GM10266 (cell line): ENCODE results near the gene ZRANB1.

ENCODE experiments used
- DNase-seq: peaks from one replicate; pipeline ENCODE4 v3.0.0; 2012; ENCODE audit errors: extremely low spot score
- TF ChIP-seq, protein P1 (sequence below): IDR thresholded peaks from 2 replicates; pipeline ENCODE4 v1.5.1; 2012; ENCODE audit warnings: mild to moderate bottlenecking, low read depth; ENCODE audit not compliant: control insufficient read depth, insufficient read depth; ENCODE audit errors: missing control alignments

The ZRANB1 gene

DNA sequence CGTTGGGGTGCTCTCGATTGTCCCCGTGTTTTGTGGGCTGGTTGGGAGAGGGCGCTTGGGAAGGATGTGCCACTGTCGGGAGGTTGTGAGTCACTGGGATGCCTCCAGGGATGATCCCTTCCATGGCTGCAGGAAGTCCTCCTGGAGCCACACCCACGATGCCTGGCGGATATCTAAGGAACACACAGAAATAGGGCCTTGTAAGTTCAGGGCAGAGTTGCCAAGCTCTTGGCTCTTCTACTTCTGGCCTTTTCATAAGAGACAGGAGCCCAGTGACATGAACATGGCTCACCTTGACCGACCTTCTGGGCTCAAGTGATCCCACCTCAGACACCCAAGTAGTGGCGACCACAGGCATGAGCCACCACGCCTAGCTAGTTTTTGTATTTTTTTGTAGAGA lies 47.6 kb downstream of the ZRANB1 start:
- TF ChIP-seq, protein P1, sequence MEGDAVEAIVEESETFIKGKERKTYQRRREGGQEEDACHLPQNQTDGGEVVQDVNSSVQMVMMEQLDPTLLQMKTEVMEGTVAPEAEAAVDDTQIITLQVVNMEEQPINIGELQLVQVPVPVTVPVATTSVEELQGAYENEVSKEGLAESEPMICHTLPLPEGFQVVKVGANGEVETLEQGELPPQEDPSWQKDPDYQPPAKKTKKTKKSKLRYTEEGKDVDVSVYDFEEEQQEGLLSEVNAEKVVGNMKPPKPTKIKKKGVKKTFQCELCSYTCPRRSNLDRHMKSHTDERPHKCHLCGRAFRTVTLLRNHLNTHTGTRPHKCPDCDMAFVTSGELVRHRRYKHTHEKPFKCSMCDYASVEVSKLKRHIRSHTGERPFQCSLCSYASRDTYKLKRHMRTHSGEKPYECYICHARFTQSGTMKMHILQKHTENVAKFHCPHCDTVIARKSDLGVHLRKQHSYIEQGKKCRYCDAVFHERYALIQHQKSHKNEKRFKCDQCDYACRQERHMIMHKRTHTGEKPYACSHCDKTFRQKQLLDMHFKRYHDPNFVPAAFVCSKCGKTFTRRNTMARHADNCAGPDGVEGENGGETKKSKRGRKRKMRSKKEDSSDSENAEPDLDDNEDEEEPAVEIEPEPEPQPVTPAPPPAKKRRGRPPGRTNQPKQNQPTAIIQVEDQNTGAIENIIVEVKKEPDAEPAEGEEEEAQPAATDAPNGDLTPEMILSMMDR, result no peak

GRCh38 chr10:124990671-124991625 lies 49.0 kb downstream of the ZRANB1 start:
- DNase-seq, result no peak
- TF ChIP-seq, protein P1, result no peak

More for the DNA sequence above, 47.6 kb downstream of the ZRANB1 start:
- no peak for DNase-seq

DNA sequence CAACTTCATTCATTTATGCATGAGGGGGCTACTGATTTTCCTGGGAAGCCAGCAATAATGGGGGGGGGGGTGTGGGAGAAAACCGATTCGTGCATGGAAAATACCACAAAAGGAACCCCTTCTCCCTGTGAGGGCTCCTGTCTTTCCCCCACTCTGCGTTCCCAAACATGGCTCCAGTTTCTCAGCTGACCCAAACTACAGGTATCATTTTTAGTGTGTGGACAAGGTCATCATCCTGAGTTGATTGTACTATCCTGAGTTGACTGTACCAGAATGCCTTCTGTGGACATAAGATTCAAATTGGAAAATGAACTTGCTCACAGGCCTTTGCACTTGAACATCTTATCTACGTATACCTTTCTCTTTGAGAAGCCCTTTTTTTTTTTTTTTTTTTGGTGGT lies 49.9 kb downstream of the ZRANB1 start:
- TF ChIP-seq, protein P1, result no peak
- DNase-seq, result no peak

GRCh38 chr10:124992462-124993344 lies 50.8 kb downstream of the ZRANB1 start:
- TF ChIP-seq, protein P1, result peak; percentile 45
- peak; percentile 14 for DNase-seq

DNA sequence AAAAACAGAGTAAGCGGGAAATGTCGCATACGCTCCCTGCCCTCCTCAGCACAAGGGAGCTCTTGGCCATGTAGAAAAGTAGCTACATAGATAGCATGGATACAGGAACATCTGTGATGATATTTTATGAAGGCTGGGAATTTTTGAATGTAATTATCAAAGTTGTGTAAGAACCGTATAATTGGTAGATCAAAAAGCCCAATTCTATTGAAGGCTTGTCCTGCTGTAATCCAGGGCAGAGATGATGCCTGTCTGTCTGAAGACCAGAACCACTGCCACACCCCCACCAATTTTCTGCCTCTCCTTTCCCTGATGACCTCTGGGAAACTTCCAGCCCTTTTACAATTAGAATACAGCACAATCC lies 51.4 kb downstream of the ZRANB1 start:
- TF ChIP-seq, protein P1, result no peak

DNA sequence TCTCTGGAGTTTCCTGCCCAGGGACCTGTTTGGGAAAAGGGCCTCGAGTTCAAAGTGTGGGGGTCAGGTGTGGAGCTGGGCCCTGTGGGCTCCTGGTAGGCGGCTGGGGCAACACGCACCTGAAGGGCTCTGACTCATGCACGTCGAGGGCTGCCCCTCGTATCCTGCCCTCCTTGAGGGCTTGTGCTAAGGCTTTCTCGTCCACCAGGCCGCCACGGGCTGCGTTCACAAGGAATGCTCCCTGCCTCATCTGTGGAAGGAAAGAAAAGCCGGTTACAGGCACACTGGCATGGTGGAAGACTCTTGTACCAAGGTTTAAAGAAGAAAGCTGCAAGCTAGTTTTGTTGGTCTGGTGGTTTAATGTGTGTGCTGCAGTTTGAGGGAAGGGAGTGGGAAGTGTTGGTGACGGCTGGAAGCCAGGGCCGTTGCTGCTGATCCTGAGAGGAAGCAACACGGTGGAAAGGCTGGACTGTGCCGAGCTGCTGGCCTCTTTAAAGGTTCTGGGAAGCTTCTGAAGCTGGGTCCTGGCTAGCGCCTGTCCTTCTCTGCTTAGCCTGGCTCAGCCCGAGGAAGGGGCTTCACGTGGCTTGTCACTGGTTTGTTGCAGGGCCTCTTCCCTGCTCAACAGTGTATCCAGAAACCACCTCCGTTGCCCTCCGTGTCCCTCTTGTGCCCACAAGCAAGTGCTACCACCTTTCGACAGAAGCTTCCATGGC lies 52.0 kb downstream of the ZRANB1 start:
- DNase-seq, result no peak
- TF ChIP-seq, protein P1, result no peak

More for the DNA sequence above, 51.4 kb downstream of the ZRANB1 start:
- DNase-seq, result no peak
